Transverse colon (tissue), 4 donors: ENCODE measurements around the gene HCFC1. TPM values are rescaled to one million over a fixed set of nuclear protein-coding genes. Genes with fewer than 3 reads are reported as not detected.
A peak's percentile ranks its signal among the peaks of the same experiment; 100 is the strongest.

Experiments
- DNase-seq: peaks from one replicate; pipeline ENCODE4 v3.0.0-alpha.2; 2019
- H3K27ac ChIP-seq, 4 donors: fragments of 200-600 bp; sonication (generic); 2 replicates each; pipeline ENCODE4 v1.5.1; 2016 to 2018; ENCODE audit warnings: inconsistent platforms in 4 of 4
- H3K27me3 ChIP-seq: fragments of 200-600 bp; sonication (generic); 2 replicates; pipeline ENCODE4 v1.5.1; 2017; ENCODE audit warnings: inconsistent platforms
- H3K36me3 ChIP-seq, 4 donors: fragments of 200-600 bp; sonication (generic); 2 replicates each; pipeline ENCODE4 v1.5.1; 2017 to 2019; ENCODE audit warnings: inconsistent platforms in 4 of 4
- H3K4me1 ChIP-seq, 4 donors: fragments of 200-600 bp; sonication (generic); 2 replicates each; pipeline ENCODE4 v1.5.1; 2017 to 2020; ENCODE audit warnings: inconsistent platforms in 4 of 4
- H3K4me3 ChIP-seq, 4 donors: fragments of 200-600 bp; sonication (generic); 1 replicate in 1 of 4; 2 replicates in 3 of 4; pipeline versions ENCODE4 v1.5.1 to v1.6.1; 2017 to 2019; ENCODE audit warnings: inconsistent platforms in 4 of 4
- H3K9me3 ChIP-seq, 2 donors: fragments of 200-600 bp; sonication (generic); 2 replicates each; pipeline ENCODE4 v1.5.1; 2017 to 2019; ENCODE audit warnings: inconsistent platforms in 2 of 2
- EP300 ChIP-seq: sonication (generic); formaldehyde crosslinking; IDR thresholded peaks from one replicate; pipeline ENCODE4 v1.6.1; 2017; ENCODE audit warnings: antibody characterized with exemption, low read depth
- POLR2A ChIP-seq: fragments of 450-650 bp; IDR thresholded peaks from one replicate; pipeline ENCODE4 v1.6.1; 2016; ENCODE audit warnings: antibody characterized with exemption, mild to moderate bottlenecking, moderate library complexity
- POLR2AphosphoS5 ChIP-seq, 3 donors: sonication (generic); formaldehyde crosslinking; IDR thresholded peaks; one replicate each; pipeline ENCODE4 v1.6.1; 2016; ENCODE audit warnings: antibody characterized with exemption in 3 of 3
- WGBS, 2 donors: methylation state at CpG; one replicate each; pipeline ENCODE4 v1.1.5; 2018; ENCODE audit warnings: low coverage in 1 of 2; 5-methylcytosine and 5-hydroxymethylcytosine counted together
- in situ Hi-C, 4 donors: fragments of 200-750 bp; cut with MboI; loops; one replicate each; pipeline versions ENCODE4 v1.15.0 to v1.15.1; 2017; ENCODE audit warnings: low sequenced_read_pairs in 3 of 4, low pct_ligation_motif_present in 1 of 4, low pct_unique_long_range_greater_than_20kb in 1 of 4
- intact Hi-C: fragments of 100-400 bp; cut with DNase I; formaldehyde crosslinking; loops from one replicate; pipeline ENCODE4 v1.15.1; 2023; ENCODE audit warnings: low total_unique reads
- total RNA-seq, 4 donors: library from RNA; depleted of rRNA; stranded (reverse); fragments of >200 nt; gene quantifications; one replicate each; pipeline ENCODE4 v1.1.0, GENCODE V29; 2016
- TF ChIP-seq, protein P1 (sequence below), 5 experiments: fragments of 200-600 bp in 3 of 5; fragments of 450-650 bp in 2 of 5; sonication (generic) in 3 of 5; IDR thresholded peaks; 1 replicate in 2 of 5; 2 replicates in 3 of 5; pipeline ENCODE4 v1.5.1; 2016 to 2017; ENCODE audit warnings: antibody characterized with exemption in 5 of 5, inconsistent platforms in 3 of 5, mild to moderate bottlenecking in 2 of 5, moderate library complexity in 1 of 5

HCFC1 gene
- total RNA-seq, 4 donors from 2014 or later = 34.0 to 68.5 (median 49.8) TPM

DNA sequence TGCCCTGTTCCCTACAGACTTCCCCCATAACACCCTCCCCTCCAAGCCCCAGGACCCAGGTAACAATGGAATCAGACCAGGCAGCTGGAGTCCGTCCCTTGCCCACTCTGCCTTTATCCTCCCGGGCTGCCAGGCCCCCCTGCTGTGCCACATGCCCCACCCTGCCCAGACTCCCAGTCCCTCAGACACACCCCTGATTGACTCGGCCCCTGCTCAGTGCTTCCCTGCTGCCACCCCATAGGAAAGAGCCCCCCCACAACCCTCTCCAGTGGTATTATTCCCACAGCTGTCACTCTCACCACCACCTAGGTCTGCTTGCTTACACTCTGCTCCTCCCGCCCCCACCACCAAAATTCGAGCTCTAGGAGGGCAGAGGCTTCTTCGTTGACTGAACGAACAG is 32.0 kb downstream of the HCFC1 start:
- no peak for DNase-seq
- no peak overlapping the region for H3K4me3 ChIP-seq
- in situ Hi-C loops = loop anchor here in 1 of 4 donors (25.0 kb wide), 2 partner anchors 152 to 977 kb away; partner anchors contain the start of genes IDH3G, SRPK3 and SSR4
- no peaks in the 10 kb centered on the region for H3K27me3 ChIP-seq
- WGBS, 2 donors = 64% methylated on average over 7 of the region's 7 CpGs; no CpG with 5 or more reads in 1 of the 2 donors
- no peaks in the 10 kb centered on the region for H3K9me3 ChIP-seq
- TF ChIP-seq POLR2AphosphoS5 (IDR thresholded peaks at IDR 0.05) (no peak), EP300 (no peak), POLR2A (no peak)
- TF ChIP-seq, protein P1, sequence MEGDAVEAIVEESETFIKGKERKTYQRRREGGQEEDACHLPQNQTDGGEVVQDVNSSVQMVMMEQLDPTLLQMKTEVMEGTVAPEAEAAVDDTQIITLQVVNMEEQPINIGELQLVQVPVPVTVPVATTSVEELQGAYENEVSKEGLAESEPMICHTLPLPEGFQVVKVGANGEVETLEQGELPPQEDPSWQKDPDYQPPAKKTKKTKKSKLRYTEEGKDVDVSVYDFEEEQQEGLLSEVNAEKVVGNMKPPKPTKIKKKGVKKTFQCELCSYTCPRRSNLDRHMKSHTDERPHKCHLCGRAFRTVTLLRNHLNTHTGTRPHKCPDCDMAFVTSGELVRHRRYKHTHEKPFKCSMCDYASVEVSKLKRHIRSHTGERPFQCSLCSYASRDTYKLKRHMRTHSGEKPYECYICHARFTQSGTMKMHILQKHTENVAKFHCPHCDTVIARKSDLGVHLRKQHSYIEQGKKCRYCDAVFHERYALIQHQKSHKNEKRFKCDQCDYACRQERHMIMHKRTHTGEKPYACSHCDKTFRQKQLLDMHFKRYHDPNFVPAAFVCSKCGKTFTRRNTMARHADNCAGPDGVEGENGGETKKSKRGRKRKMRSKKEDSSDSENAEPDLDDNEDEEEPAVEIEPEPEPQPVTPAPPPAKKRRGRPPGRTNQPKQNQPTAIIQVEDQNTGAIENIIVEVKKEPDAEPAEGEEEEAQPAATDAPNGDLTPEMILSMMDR (IDR thresholded peaks at IDR 0.05) = no peak
- no peaks in the 10 kb centered on the region for H3K36me3 ChIP-seq
- intact Hi-C loops = no loop called here
- H3K4me1 ChIP-seq = peaks cover 3 to 10% (median 4%) of the 10 kb centered on the region in 4 donors
- H3K27ac ChIP-seq = no peak overlapping the region

DNA sequence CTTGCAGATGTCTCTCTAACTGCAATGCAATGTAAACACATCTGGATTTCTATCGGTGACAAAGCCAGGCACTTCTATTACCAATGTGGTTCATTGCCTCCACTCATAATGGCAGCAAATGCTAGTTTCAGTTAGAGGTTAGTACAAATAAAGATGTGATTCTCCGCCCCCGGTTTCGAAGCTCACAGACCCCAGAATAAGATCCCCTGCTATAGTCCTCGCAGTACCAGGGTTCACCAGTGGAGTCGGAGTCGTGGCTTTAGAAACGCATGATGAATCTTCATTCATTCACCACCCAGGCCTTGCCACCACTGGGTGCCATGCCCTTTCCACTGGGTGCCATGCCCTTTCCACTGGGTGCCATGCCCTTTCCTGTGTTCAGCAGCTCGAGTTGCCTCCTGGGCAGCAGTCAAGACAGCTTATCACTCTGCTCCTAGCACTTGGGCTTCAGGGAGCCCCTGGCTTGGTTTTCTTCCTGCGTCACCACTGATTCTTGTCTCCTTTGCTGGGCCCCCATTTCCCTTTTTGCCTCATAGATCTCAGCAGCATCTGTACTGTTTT is 33.3 kb downstream of the HCFC1 start:
- DNase-seq = no peak
- Histone ChIP-seq H3K27me3 (no peaks in the 10 kb centered on the region), H3K27ac (no peak overlapping the region), H3K4me1 (peaks cover 3 to 15% (median 9%) of the 10 kb centered on the region in 4 donors), H3K9me3 (no peaks in the 10 kb centered on the region), H3K4me3 (no peak overlapping the region), H3K36me3 (no peaks in the 10 kb centered on the region)
- in situ Hi-C loops (loop anchor here in 1 of 4 donors (25.0 kb wide), 2 partner anchors 151 to 976 kb away; partner anchors contain the start of genes IDH3G, SRPK3 and SSR4), intact Hi-C loops (no loop called here)
- TF ChIP-seq POLR2AphosphoS5 (IDR thresholded peaks at IDR 0.05) (no peak), EP300 (no peak), POLR2A (no peak)
- TF ChIP-seq, protein P1 (IDR thresholded peaks at IDR 0.05) = no peak
- 40 to 68% methylated on average over 1 to 10 of the region's 10 CpGs for WGBS, 2 donors

DNA sequence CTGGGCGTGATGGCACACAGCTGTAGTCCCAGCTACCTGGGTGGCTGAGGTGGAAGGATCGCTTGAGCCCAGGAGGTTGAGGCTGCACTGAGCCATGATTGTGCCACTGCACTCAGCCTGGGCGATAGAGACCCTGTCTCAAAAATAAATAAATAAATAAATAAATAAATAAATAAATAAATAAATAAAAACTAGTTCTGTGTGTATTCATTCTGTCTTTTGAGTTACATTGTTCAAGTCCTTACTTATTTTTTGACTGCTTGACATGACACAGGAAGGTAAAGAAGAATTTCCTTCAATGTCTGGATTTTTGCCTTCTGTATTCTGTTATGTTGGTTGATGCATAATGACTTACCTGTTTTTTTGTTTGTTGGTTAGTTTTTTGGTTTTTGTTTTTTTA is 34.6 kb downstream of the HCFC1 start:
- Histone ChIP-seq H3K9me3 (no peaks in the 10 kb centered on the region), H3K36me3 (no peaks in the 10 kb centered on the region), H3K4me1 (peaks cover 3 to 15% (median 9%) of the 10 kb centered on the region in 4 donors), H3K4me3 (no peak overlapping the region), H3K27me3 (no peaks in the 10 kb centered on the region), H3K27ac (no peak overlapping the region)
- DNase-seq = no peak
- intact Hi-C loops = no loop called here
- WGBS, 2 donors = 84% methylated on average over 3 of the region's 3 CpGs; no CpG with 5 or more reads in 1 of the 2 donors
- in situ Hi-C loops = loop anchor here in 1 of 4 donors (25.0 kb wide), 2 partner anchors 150 to 975 kb away; partner anchors contain the start of genes IDH3G, SRPK3 and SSR4
- TF ChIP-seq, protein P1 (IDR thresholded peaks at IDR 0.05) = no peak
- TF ChIP-seq POLR2A (no peak), POLR2AphosphoS5 (IDR thresholded peaks at IDR 0.05) (no peak), EP300 (no peak)

DNA sequence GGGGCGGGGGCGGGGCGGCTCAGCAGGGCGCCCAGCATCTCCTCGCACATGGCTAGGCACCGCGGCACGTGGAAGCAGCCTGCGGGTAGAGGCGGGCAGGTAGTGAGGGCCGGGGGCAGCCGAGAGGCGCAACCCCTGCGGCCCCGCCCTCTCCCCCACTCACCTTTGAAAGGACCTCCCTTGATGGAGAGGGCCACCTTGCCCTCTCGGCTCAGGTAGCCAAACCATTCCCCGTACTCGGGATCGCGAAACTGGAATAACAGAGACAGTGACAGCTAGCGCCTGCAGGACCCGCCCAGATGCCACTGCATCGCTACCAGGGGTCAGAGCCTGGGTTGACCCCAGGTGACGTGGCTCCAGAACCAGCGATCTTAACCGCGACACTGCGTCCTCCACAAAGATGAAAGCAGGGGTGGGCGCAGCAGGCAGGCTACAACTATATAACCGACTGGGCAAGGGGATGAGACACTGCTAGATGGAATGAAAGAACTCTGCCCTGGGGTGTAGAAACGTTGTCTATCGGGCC is 36.2 kb downstream of the HCFC1 start:
- Histone ChIP-seq H3K4me1 (peaks cover 3 to 15% (median 9%) of the 10 kb centered on the region in 4 donors), H3K36me3 (no peaks in the 10 kb centered on the region), H3K27me3 (no peaks in the 10 kb centered on the region), H3K27ac (peak overlapping the region; percentile 48 to 73 (median 66)), H3K9me3 (no peaks in the 10 kb centered on the region), H3K4me3 (peak overlapping the region; percentile 35 to 88 (median 75))
- DNase-seq = peak; percentile 26
- intact Hi-C loops (no loop called here), in situ Hi-C loops (loop anchor here in 1 of 4 donors (25.0 kb wide), 2 partner anchors 148 to 973 kb away; partner anchors contain the start of genes IDH3G, SRPK3 and SSR4)
- WGBS, 2 donors = 31% methylated on average over 27 of the region's 32 CpGs; no CpG with 5 or more reads in 1 of the 2 donors
- TF ChIP-seq POLR2A (no peak), EP300 (no peak), POLR2AphosphoS5 (IDR thresholded peaks at IDR 0.05) (no peak)
- TF ChIP-seq, protein P1 (IDR thresholded peaks at IDR 0.05) = no peak
